ENCODE results near the gene SORCS3. TPM values are rescaled to one million over a fixed set of nuclear protein-coding genes. Genes with fewer than 3 reads are reported as not detected.

The SORCS3 gene
- total RNA-seq, 1 donor from 2014 or later = not detected

DNA sequence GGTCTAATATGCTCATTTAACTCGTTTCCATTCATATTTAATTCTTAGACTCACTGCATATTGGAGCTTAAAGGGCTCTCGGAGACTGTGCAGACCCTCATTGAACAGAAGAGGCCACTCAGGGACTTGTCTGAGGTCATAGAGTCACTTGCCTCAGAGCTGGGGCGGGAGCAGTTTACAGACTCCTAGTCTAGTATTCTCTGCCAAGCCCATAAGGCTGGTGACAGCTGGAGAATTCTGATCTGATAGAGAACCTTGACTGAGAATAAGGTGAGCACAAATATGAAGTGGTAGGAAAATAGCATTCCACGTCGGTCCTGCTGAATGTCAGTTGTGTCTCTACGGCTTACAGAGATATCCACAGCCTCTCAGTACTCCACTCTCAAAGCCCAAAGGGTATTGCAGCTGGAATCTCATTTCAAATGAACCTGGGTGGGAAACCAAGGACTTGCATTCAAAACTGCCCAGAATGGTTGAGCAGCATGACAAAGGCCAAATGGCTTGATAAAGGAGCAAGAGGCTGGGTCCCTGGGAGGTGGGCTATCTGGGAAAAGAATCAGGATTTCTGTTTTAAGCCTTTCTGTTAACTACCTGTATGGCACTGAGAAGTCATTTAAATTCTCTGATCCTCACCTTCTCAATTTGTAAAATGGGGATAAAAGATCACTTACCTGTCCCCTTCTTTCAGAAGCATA lies 283.2 kb downstream of the SORCS3 start:
- FAIRE-seq (no peak), DNase-seq (ENCODE audit: low read depth) (no peak)
- TF ChIP-seq, protein P1, sequence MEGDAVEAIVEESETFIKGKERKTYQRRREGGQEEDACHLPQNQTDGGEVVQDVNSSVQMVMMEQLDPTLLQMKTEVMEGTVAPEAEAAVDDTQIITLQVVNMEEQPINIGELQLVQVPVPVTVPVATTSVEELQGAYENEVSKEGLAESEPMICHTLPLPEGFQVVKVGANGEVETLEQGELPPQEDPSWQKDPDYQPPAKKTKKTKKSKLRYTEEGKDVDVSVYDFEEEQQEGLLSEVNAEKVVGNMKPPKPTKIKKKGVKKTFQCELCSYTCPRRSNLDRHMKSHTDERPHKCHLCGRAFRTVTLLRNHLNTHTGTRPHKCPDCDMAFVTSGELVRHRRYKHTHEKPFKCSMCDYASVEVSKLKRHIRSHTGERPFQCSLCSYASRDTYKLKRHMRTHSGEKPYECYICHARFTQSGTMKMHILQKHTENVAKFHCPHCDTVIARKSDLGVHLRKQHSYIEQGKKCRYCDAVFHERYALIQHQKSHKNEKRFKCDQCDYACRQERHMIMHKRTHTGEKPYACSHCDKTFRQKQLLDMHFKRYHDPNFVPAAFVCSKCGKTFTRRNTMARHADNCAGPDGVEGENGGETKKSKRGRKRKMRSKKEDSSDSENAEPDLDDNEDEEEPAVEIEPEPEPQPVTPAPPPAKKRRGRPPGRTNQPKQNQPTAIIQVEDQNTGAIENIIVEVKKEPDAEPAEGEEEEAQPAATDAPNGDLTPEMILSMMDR (IDR thresholded peaks at IDR 0.05; ENCODE audit: insufficient read depth, low read length, severe bottlenecking) = no peak
- no peak overlapping the region for H3K4me3 ChIP-seq (ENCODE audit: low read depth, low read length)
- no peaks in the 10 kb centered on the region for H3K27me3 ChIP-seq (ENCODE audit: control insufficient read depth, insufficient read depth, low read length)
- H3K36me3 ChIP-seq (ENCODE audit: control insufficient read depth, insufficient read depth, low read length) = no peaks in the 10 kb centered on the region

DNA sequence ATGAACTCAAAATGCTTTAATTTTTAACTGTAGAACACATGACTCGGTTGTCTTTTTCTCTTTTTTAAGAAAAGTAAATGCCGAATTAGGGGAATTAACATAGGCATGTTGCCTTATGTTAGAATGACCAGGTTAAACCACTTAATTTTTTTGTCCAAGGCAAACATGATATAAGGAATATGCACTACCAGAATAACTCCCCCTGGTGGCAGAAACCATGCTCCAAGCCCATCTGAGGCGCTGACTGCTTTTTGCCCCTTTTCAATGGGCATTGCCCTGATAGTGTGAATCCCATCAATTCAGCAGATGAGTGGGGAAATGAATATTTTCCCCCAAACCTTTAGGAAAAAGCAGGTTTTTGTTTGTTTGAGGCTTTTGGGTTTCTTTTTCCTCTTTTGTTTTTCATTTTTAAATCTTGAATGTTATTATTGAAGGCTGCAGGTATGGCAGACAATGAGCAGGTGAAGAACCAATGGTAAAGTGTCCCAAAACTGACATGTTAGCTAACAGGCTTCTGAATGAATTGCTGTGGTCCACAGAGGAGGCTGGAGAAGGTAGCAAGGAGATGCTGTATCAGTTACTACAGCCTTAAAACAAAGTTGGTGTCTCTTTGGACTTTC lies 284.3 kb downstream of the SORCS3 start:
- TF ChIP-seq, protein P1 (IDR thresholded peaks at IDR 0.05; ENCODE audit: insufficient read depth, low read length, severe bottlenecking) = peak; percentile 64
- no peaks in the 10 kb centered on the region for H3K27me3 ChIP-seq (ENCODE audit: control insufficient read depth, insufficient read depth, low read length)
- FAIRE-seq (no peak), DNase-seq (ENCODE audit: low read depth) (peak; percentile 41)
- H3K36me3 ChIP-seq (ENCODE audit: control insufficient read depth, insufficient read depth, low read length) = no peaks in the 10 kb centered on the region
- no peak overlapping the region for H3K4me3 ChIP-seq (ENCODE audit: low read depth, low read length)

DNA sequence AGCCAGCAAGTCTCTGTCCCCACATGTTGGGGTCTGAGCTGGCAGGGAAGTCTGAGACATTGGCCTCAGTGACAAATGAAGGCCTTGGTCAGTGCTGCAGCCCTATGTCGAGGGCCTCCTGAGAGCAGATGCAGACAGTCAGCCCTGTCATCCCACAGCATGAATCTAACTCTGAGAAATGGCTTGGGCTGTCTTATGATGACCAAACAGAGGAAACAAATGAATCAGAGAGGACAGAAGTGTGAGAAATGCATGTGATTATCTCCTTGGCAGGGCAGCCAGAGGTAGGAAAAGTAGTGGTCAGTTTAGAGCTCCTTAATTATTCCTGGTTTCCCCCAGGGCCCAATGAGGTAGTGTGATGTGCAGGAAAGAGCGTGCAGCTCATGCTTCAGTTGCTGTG lies 287.6 kb downstream of the SORCS3 start:
- FAIRE-seq (no peak), DNase-seq (ENCODE audit: low read depth) (no peak)
- H3K27me3 ChIP-seq (ENCODE audit: control insufficient read depth, insufficient read depth, low read length) = no peaks in the 10 kb centered on the region
- H3K4me3 ChIP-seq (ENCODE audit: low read depth, low read length) = no peak overlapping the region
- TF ChIP-seq, protein P1 (IDR thresholded peaks at IDR 0.05; ENCODE audit: insufficient read depth, low read length, severe bottlenecking) = no peak
- no peaks in the 10 kb centered on the region for H3K36me3 ChIP-seq (ENCODE audit: control insufficient read depth, insufficient read depth, low read length)

DNA sequence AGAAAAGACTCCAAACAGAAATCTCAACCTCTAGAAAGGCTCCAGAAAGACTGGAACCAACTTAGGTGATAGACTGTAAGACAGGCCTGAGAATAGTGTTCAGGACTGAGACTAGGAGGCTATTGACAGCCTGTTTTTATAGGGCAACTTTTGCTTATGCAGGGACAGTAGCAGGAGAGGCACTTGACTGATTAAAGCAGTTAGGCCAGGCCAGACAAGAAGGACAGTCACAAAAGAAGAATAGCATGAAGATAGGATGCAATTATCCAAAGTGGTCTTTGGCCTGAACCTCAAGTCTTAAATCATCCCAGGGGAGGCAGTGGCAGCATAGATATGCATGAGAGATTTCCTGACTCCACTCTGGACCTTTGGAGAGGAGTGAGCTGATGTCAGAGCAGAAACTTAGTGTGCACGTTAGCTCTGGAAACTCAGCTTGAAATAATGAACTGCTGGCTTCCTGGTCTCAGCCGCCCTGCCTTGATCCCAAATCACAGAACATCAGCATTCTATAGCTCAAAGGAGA lies 290.6 kb downstream of the SORCS3 start:
- TF ChIP-seq, protein P1 (IDR thresholded peaks at IDR 0.05; ENCODE audit: insufficient read depth, low read length, severe bottlenecking) = no peak
- FAIRE-seq (no peak), DNase-seq (ENCODE audit: low read depth) (no peak)
- H3K36me3 ChIP-seq (ENCODE audit: control insufficient read depth, insufficient read depth, low read length) = no peaks in the 10 kb centered on the region
- no peaks in the 10 kb centered on the region for H3K27me3 ChIP-seq (ENCODE audit: control insufficient read depth, insufficient read depth, low read length)
- H3K4me3 ChIP-seq (ENCODE audit: low read depth, low read length) = no peak overlapping the region

DNA sequence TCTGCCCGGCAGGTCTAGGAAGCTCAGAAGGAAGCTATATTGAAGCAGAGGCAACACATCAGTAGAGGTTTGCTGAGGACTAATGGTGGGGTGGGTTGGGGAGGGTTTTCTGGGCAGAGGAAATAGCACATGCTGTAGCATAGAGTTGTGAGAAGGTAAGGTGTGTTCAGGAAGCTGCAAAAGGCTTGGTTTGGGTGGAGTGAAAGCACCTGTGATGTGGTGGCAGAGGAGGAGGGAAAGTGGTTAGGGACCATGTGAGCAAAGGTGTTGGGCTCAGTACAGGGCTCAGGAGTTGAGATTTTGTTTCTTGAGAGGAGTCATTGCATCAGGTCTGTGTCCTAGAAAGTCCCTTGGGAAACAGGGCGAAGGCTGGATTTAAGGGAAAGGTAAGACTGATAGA lies 294.6 kb downstream of the SORCS3 start:
- Histone ChIP-seq H3K36me3 (ENCODE audit: control insufficient read depth, insufficient read depth, low read length) (no peaks in the 10 kb centered on the region), H3K4me3 (ENCODE audit: low read depth, low read length) (no peak overlapping the region), H3K27me3 (ENCODE audit: control insufficient read depth, insufficient read depth, low read length) (no peaks in the 10 kb centered on the region)
- FAIRE-seq (no peak), DNase-seq (ENCODE audit: low read depth) (no peak)
- TF ChIP-seq, protein P1 (IDR thresholded peaks at IDR 0.05; ENCODE audit: insufficient read depth, low read length, severe bottlenecking) = no peak

Data from bronchial epithelial cell (primary cell).